K562 (cell line): Measurements from ENCODE around the gene USP48. TPM values are rescaled to one million over a fixed set of nuclear protein-coding genes. Genes with fewer than 3 reads are reported as not detected.

Experiments used
- BCOR ChIP-seq: fragments of 450-650 bp; IDR thresholded peaks from 2 replicates; pipeline ENCODE4 v1.6.1; 2016
- CEBPG ChIP-seq, 3 experiments: fragments of 200-800 bp in 1 of 3; sonication (Bioruptor generic) in 1 of 3; sonication (generic) in 1 of 3; formaldehyde crosslinking in 1 of 3; IDR thresholded peaks in 2 of 3; conservative IDR thresholded peaks in 1 of 3; 2 replicates each; pipeline versions ENCODE4 v1.6.1 to v1.8.0; 2016 to 2022; ENCODE audit warnings: missing compliant biosample characterization in 2 of 3, missing genetic modification characterization in 2 of 3, mild to moderate bottlenecking in 1 of 3, missing genetic modification reagents in 1 of 3
- CSDE1 ChIP-seq, 2 experiments: fragments of 450-650 bp; IDR thresholded peaks; 2 replicates each; pipeline ENCODE4 v1.6.1; 2016; ENCODE audit warnings: mild to moderate bottlenecking in 1 of 2
- E2F6 ChIP-seq, 2 experiments: IDR thresholded peaks; 2 replicates each; pipeline ENCODE4 v1.6.1; 2011; ENCODE audit warnings: borderline replicate concordance in 1 of 2, control low read depth in 1 of 2, low read depth in 1 of 2, low read length in 1 of 2, mild to moderate bottlenecking in 1 of 2, mixed read lengths in 1 of 2, moderate library complexity in 1 of 2; ENCODE audit not compliant: insufficient read depth in 1 of 2, insufficient read length in 1 of 2, poor library complexity in 1 of 2, severe bottlenecking in 1 of 2; ENCODE audit errors: extremely low read depth in 1 of 2
- HNRNPUL1 ChIP-seq: fragments of 200-400 bp; formaldehyde crosslinking; IDR thresholded peaks from 2 replicates; pipeline ENCODE4 v1.6.1; 2017; ENCODE audit warnings: low read length
- HOXB6 ChIP-seq: fragments of 250-450 bp; sonication (Bioruptor Pico); IDR thresholded peaks from 2 replicates; pipeline ENCODE4 v1.5.1; 2022; ENCODE audit warnings: mild to moderate bottlenecking, borderline replicate concordance
- JUNB ChIP-seq: fragments of 450-650 bp; formaldehyde crosslinking; conservative IDR thresholded peaks from 2 replicates; pipeline ENCODE4 v1.4.0; 2020; ENCODE audit warnings: mild to moderate bottlenecking
- MAFF ChIP-seq: IDR thresholded peaks from 2 replicates; pipeline ENCODE4 v1.6.1; 2012; ENCODE audit warnings: low read length, improper control_type of control experiment
- NCOA6 ChIP-seq: fragments of 450-650 bp; IDR thresholded peaks from 2 replicates; pipeline ENCODE4 v1.6.1; 2017; ENCODE audit warnings: mild to moderate bottlenecking
- NR4A1 ChIP-seq, 2 experiments: fragments of 250-450 bp in 1 of 2; fragments of 450-650 bp in 1 of 2; sonication (Bioruptor Pico) in 1 of 2; IDR thresholded peaks; 2 replicates each; pipeline versions ENCODE4 v1.4.0 to v1.6.1; 2016 to 2020; ENCODE audit warnings: mild to moderate bottlenecking in 2 of 2, missing compliant biosample characterization in 1 of 2, missing genetic modification characterization in 1 of 2, moderate library complexity in 1 of 2
- POLR2AphosphoS2 ChIP-seq: IDR thresholded peaks from 2 replicates; pipeline ENCODE4 v1.6.1; 2012; ENCODE audit warnings: low read length, improper control_type of control experiment
- PRMT5 ChIP-seq: sonication (generic); formaldehyde crosslinking; IDR thresholded peaks from 2 replicates; pipeline ENCODE4 v1.5.0; 2020; ENCODE audit warnings: missing genetic modification reagents
- SIN3A ChIP-seq, 2 experiments: fragments of 150-350 bp in 1 of 2; IDR thresholded peaks; 2 replicates each; pipeline ENCODE4 v1.6.1; 2011 to 2016; ENCODE audit warnings: borderline replicate concordance in 2 of 2, low read depth in 2 of 2, low read length in 2 of 2, mild to moderate bottlenecking in 2 of 2, moderate library complexity in 2 of 2; ENCODE audit not compliant: control insufficient read depth in 1 of 2
- TBP ChIP-seq: optimal IDR thresholded peaks from 2 replicates; pipeline ENCODE3; 2011; ENCODE audit warnings: low read depth, low read length, improper control_type of control experiment
- VEZF1 ChIP-seq: fragments of 200-800 bp; sonication (Bioruptor generic); IDR thresholded peaks from 2 replicates; pipeline ENCODE4 v1.6.1; 2017; ENCODE audit warnings: missing genetic modification characterization, missing compliant biosample characterization
- ZNF311 ChIP-seq: fragments of 250-450 bp; sonication (Bioruptor Pico); IDR thresholded peaks from 2 replicates; pipeline ENCODE4 v1.4.0; 2020; ENCODE audit warnings: mild to moderate bottlenecking, moderate library complexity
- ZNF583 ChIP-seq: fragments of 250-450 bp; sonication (Bioruptor Pico); IDR thresholded peaks from 2 replicates; pipeline ENCODE4 v1.4.0; 2020
- ZNF644 ChIP-seq: fragments of 200-800 bp; sonication (Bioruptor generic); IDR thresholded peaks from 2 replicates; pipeline ENCODE4 v1.6.1; 2016; ENCODE audit warnings: low read depth, missing genetic modification characterization, missing compliant biosample characterization
- ZNF655 ChIP-seq: fragments of 250-450 bp; sonication (Bioruptor Pico); IDR thresholded peaks from 2 replicates; pipeline ENCODE4 v1.5.0; 2021
- polyA plus RNA-seq, 8 experiments: library from polyadenylated mRNA; depleted of rRNA in 4 of 8; stranded (reverse) in 5 of 8; unstranded in 3 of 8; fragments of >200 nt; fragmentation: Nextera tagmentation in 2 of 8; fragmentation: Illumina TruSeq in 1 of 8; extraction: Ambion mirVana in 2 of 8; extraction: Trizol in 1 of 8; gene quantifications; 2 replicates each; pipeline versions ENCODE4 v1.2.1 to v1.2.3, GENCODE V29; 2011 to 2014; ENCODE audit warnings: inconsistent platforms in 1 of 8, missing spikeins in 1 of 8
- total RNA-seq, 7 experiments: library from RNA; depleted of rRNA in 6 of 7; stranded (reverse); fragments of >200 nt in 6 of 7; fragmentation: Illumina TruSeq in 2 of 7; extraction: Trizol in 2 of 7; gene quantifications; 2 replicates each; pipeline versions ENCODE4 v1.2.1 to v1.2.3, GENCODE V29; 2011 to 2021; ENCODE audit warnings: low replicate concordance in 1 of 7
- TF ChIP-seq, protein P1 (sequence below): IDR thresholded peaks from 2 replicates; pipeline ENCODE4 v1.6.1; 2014; ENCODE audit warnings: antibody characterized with exemption

USP48 gene
- total and polyA plus RNA-seq, 9 of the 15 experiments (the other 6 are each of a cell fraction or from before 2014, with no cell fraction given): 23.3 to 123 (median 106) TPM

- TF ChIP-seq SIN3A (IDR thresholded peaks at IDR 0.05; ENCODE audit: borderline replicate concordance in 2 of 2, control insufficient read depth in 1 of 2, low read depth in 2 of 2, low read length in 2 of 2) (no peak), HOXB6 (CRISPR knock-in tag) (no peak), CSDE1 (IDR thresholded peaks at IDR 0.05) (no peak), HNRNPUL1 (no peak), ZNF583 (peak; percentile 60; the same call in 1 of the 2 replicates), TBP (peak; percentile 8), ZNF644 (tag) (0 out of 2 replicates have a peak, but pooled peaks have one; percentile 23), ZNF311 (CRISPR knock-in tag) (no peak), NR4A1 (CRISPR knock-in tag; IDR thresholded peaks at IDR 0.05) (no peak), NR4A1 (tag; IDR thresholded peaks at IDR 0.05) (0 out of 2 replicates have a peak, but pooled peaks have one; percentile 27), VEZF1 (CRISPR knock-in tag) (peak; percentile 30; the same call in 1 of the 2 replicates), POLR2AphosphoS2 (no peak), PRMT5 (CRISPR knock-in tag) (no peak), E2F6 (IDR thresholded peaks at IDR 0.05; ENCODE audit: borderline replicate concordance in 1 of 2, extremely low read depth in 1 of 2, insufficient read depth in 1 of 2, insufficient read length in 1 of 2, low read depth in 1 of 2, low read length in 1 of 2, poor library complexity in 1 of 2, severe bottlenecking in 1 of 2) (peak; percentile 81 to 88), BCOR (no peak), CEBPG (CRISPR knock-in tag; IDR thresholded peaks at IDR 0.05) (no peak), CEBPG (tag; conservative IDR thresholded peaks at IDR 0.05 in 1 of 2, IDR thresholded peaks at IDR 0.05 in 1 of 2) (no peak), JUNB (CRISPR knock-in tag) (no peak), NCOA6 (no peak), MAFF (no peak), ZNF655 (CRISPR knock-in tag) (no peak)
- TF ChIP-seq, protein P1, sequence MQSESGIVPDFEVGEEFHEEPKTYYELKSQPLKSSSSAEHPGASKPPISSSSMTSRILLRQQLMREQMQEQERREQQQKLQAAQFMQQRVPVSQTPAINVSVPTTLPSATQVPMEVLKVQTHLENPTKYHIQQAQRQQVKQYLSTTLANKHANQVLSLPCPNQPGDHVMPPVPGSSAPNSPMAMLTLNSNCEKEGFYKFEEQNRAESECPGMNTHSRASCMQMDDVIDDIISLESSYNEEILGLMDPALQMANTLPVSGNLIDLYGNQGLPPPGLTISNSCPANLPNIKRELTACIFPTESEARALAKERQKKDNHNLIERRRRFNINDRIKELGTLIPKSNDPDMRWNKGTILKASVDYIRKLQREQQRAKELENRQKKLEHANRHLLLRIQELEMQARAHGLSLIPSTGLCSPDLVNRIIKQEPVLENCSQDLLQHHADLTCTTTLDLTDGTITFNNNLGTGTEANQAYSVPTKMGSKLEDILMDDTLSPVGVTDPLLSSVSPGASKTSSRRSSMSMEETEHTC: no peak
These were observed 143.3 kb downstream of the USP48 start (continued) for GRCh38 chr1:21639594-21640041.
